ENCODE measurements around the gene IGF2R. TPM values are rescaled to one million over a fixed set of nuclear protein-coding genes. Genes with fewer than 3 reads are reported as not detected.

The IGF2R gene
- total RNA-seq, 3 donors from 2014 or later: 60.4 to 112 (median 81.0) TPM

DNA sequence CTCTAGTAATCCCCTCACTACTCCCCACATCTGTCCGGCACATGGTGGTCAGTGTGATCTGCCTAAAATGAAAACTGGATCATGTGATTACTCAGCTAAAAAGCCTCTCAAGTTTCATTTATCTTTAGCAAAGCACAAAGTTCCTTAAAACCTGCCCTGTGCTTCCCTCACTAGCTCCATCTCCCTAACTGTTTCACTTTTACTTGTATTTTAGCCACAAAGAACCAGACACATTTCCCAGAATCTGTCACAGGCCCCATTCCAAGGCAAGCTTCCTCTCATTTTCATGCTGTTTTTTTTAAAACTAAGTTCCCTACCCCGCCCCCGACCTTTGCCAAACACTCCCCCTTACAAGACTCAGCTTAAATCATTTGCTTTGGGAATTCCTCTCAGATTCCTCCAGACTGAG, 8.9 kb upstream of the IGF2R start:
- TF ChIP-seq, protein P1, sequence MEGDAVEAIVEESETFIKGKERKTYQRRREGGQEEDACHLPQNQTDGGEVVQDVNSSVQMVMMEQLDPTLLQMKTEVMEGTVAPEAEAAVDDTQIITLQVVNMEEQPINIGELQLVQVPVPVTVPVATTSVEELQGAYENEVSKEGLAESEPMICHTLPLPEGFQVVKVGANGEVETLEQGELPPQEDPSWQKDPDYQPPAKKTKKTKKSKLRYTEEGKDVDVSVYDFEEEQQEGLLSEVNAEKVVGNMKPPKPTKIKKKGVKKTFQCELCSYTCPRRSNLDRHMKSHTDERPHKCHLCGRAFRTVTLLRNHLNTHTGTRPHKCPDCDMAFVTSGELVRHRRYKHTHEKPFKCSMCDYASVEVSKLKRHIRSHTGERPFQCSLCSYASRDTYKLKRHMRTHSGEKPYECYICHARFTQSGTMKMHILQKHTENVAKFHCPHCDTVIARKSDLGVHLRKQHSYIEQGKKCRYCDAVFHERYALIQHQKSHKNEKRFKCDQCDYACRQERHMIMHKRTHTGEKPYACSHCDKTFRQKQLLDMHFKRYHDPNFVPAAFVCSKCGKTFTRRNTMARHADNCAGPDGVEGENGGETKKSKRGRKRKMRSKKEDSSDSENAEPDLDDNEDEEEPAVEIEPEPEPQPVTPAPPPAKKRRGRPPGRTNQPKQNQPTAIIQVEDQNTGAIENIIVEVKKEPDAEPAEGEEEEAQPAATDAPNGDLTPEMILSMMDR (IDR thresholded peaks at IDR 0.05): no peak
- TF ChIP-seq POLR2AphosphoS5 (IDR thresholded peaks at IDR 0.05): peak in 1 of 3 donors; percentile 12
- peak overlapping the region; percentile 52 to 89 for H3K27ac ChIP-seq
- H3K4me1 ChIP-seq: no peaks in the 10 kb centered on the region
- H3K4me3 ChIP-seq: no peak overlapping the region
- H3K36me3 ChIP-seq: no peaks in the 10 kb centered on the region
- H3K9me3 ChIP-seq: no peaks in the 10 kb centered on the region
- H3K27me3 ChIP-seq: no peaks in the 10 kb centered on the region
- intact Hi-C loops (cut with DNase I; ENCODE audit: low total_unique reads): no loop called here
- DNase-seq (ENCODE audit: low spot score in 2 of 2): no peak

DNA sequence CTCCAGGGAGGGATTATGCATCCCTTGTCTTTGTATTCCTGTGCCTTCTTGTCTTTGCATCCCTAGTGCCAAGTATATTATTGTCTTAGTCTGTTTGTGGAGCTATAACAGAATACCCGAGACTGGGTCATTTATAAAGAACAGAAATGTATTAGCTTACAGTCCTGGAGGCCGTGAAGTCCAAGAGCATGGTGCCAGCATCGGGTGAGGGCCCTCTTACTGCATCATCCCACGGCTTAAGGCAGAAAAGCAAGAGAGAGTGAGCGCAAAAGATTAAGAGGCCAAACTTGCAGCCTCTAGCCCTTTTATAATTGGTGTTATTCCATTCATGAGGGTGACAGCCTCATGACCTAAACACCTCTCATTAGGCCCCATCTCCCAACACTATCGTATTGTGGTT, 8.4 kb upstream of the IGF2R start:
- intact Hi-C loops (cut with DNase I; ENCODE audit: low total_unique reads): no loop called here
- no peak for DNase-seq (ENCODE audit: low spot score in 2 of 2)

DNA sequence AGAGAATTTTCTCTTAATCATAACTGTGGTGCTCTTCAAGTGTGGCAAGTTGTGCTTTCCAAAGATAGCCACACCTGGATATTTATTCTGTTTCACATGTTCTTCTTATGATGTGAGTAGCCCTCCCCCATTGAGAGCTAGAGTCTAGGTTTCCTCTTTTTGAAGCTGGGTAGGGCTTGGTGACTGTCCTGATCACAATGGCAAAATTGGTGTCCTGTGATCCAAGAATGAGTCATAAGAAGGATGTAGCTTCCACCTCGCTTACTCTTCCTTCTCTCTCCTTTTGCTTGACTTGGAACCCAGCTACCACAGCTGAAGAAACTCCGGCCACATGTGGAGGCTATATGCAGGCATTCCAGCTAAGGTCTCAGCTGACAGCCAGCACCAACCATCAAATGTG, 7.4 kb upstream of the IGF2R start:
- H3K27ac ChIP-seq: no peak overlapping the region
- H3K4me1 ChIP-seq: no peaks in the 10 kb centered on the region
- H3K36me3 ChIP-seq: no peaks in the 10 kb centered on the region
- DNase-seq (ENCODE audit: low spot score in 2 of 2): no peak
- H3K27me3 ChIP-seq: no peaks in the 10 kb centered on the region
- intact Hi-C loops (cut with DNase I; ENCODE audit: low total_unique reads): no loop called here
- no peak overlapping the region for H3K4me3 ChIP-seq
- TF ChIP-seq POLR2AphosphoS5 (IDR thresholded peaks at IDR 0.05) (no peak), POLR2A (IDR thresholded peaks at IDR 0.05) (no peak)
- TF ChIP-seq, protein P1 (IDR thresholded peaks at IDR 0.05): no peak
- no peaks in the 10 kb centered on the region for H3K9me3 ChIP-seq

More for the DNA sequence above, 8.4 kb upstream of the IGF2R start:
- Histone ChIP-seq H3K4me1 (no peaks in the 10 kb centered on the region), H3K4me3 (no peak overlapping the region), H3K36me3 (no peaks in the 10 kb centered on the region), H3K27me3 (no peaks in the 10 kb centered on the region), H3K9me3 (no peaks in the 10 kb centered on the region), H3K27ac (peak overlapping the region; percentile 52 to 89)
- TF ChIP-seq POLR2AphosphoS5 (IDR thresholded peaks at IDR 0.05) (no peak), POLR2A (IDR thresholded peaks at IDR 0.05) (no peak)
- TF ChIP-seq, protein P1 (IDR thresholded peaks at IDR 0.05): no peak

DNA sequence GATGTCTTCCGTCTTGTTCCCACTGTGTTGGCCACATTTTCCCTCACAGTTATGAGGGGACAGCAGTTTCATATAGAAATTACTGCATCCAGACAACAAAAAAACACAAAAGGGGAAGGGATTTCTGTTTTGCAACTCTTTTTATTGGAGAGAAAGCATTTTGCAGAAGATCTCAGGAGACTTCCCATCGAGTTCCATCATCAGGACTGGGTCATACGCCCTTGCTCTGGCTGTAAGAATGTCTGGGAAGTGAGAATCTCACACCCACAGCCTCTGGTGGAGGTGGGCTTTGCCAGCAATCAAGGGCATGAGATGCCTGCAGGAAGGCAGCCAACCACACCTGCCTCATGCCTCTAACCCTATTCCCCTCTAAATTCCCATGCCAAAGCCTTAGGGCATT, 5.8 kb upstream of the IGF2R start:
- intact Hi-C loops (cut with DNase I; ENCODE audit: low total_unique reads): no loop called here
- no peak overlapping the region for H3K4me3 ChIP-seq
- H3K36me3 ChIP-seq: no peaks in the 10 kb centered on the region
- no peaks in the 10 kb centered on the region for H3K9me3 ChIP-seq
- H3K4me1 ChIP-seq: no peaks in the 10 kb centered on the region
- H3K27ac ChIP-seq: no peak overlapping the region
- H3K27me3 ChIP-seq: no peaks in the 10 kb centered on the region
- no peak for DNase-seq (ENCODE audit: low spot score in 2 of 2)
- TF ChIP-seq, protein P1 (IDR thresholded peaks at IDR 0.05): no peak
- TF ChIP-seq POLR2A (IDR thresholded peaks at IDR 0.05): no peak
- TF ChIP-seq POLR2AphosphoS5 (IDR thresholded peaks at IDR 0.05): no peak

DNA sequence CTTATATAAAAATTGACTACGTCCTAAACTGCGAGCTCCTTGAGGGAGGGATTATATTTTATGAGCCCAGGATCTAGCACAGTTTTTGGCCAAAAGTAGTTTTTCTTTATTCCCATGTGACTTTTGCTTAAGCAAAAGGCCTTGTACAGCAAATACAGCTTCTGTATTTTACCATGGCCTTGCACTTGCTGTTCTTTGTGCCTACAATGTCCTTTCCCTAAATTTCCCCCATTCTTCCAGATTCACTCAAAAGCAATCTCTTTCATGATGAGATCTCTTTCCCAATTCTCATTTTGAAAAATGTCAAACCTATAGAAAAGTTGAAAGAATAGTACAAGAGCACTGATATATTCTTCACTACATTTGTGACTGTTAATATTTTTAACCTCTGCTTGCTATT, 4.8 kb upstream of the IGF2R start:
- no peak overlapping the region for H3K27ac ChIP-seq
- H3K36me3 ChIP-seq: no peaks in the 10 kb centered on the region
- no peaks in the 10 kb centered on the region for H3K4me1 ChIP-seq
- DNase-seq (ENCODE audit: low spot score in 2 of 2): no peak
- intact Hi-C loops (cut with DNase I; ENCODE audit: low total_unique reads): no loop called here
- H3K9me3 ChIP-seq: no peaks in the 10 kb centered on the region
- no peaks in the 10 kb centered on the region for H3K27me3 ChIP-seq
- TF ChIP-seq POLR2AphosphoS5 (IDR thresholded peaks at IDR 0.05) (no peak), POLR2A (IDR thresholded peaks at IDR 0.05) (no peak)
- TF ChIP-seq, protein P1 (IDR thresholded peaks at IDR 0.05): no peak
- no peak overlapping the region for H3K4me3 ChIP-seq

All from breast epithelium (tissue), 4 donors.